Erythroblast (primary cell): ENCODE results near the gene ALLC.

Source experiments
- GATA1 ChIP-seq: IDR thresholded peaks from 2 replicates; pipeline ENCODE4 v1.6.1; 2011; ENCODE audit warnings: low read depth, mild to moderate bottlenecking, control low read depth, low read length, moderate library complexity
- POLR2A ChIP-seq: IDR thresholded peaks from 2 replicates; pipeline ENCODE4 v1.6.1; 2011; ENCODE audit warnings: mild to moderate bottlenecking, low read length

DNA sequence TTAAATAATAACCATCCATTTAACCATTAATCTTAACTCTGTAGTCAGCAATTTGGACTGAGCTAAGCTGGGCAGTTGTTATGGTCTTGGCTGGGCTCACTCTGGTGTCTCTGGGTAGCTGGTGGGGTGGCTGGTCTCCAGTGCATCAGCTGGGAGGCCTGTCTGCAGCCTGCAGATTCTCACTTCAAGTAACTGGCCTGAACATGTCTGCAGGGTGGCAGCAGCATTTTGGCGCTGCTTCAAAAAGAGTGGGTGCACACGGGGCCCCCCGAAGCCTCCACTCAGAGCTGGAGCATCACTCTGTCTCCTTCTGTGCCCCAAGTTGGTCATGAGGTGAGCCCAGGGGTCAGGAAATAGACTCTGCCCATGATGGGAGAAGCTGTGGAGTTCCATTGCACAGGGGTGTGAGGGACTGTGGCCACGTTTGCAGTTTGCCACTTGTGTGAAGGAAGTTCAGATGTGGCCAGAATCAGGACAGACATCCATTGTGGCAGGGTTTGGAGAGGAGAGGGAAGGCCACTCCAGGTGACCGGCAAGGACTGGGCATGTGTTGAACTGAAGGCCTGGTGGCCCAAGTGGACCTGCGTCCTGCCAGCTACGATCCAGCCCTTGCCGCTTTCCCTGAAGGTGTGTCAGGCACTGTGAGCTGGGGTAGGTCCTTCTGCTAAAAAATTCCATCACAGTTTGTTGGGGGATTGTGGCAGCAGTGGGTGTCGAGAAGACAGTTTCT, 4.9 kb upstream of the ALLC start:
- TF ChIP-seq POLR2A = no peak
- TF ChIP-seq GATA1 = no peak
